Osteocyte (in vitro differentiated cells): Measurements from ENCODE around the gene ESRRG. TPM values are rescaled to one million over a fixed set of nuclear protein-coding genes. Genes with fewer than 3 reads are reported as not detected.

Experiments used
- DNase-seq: peaks from one replicate; pipeline ENCODE4 v3.0.0; 2021; ENCODE audit warnings: mixed read lengths; ENCODE audit not compliant: unreplicated experiment; ENCODE audit errors: extremely low spot score
- H3K27ac Mint-ChIP-seq: one replicate; pipeline ENCODE4 v1.8.0; 2021; ENCODE audit warnings: mild to moderate bottlenecking, mixed read lengths; ENCODE audit not compliant: unreplicated experiment
- H3K27me3 Mint-ChIP-seq: one replicate; pipeline ENCODE4 v1.8.0; 2021; ENCODE audit warnings: mixed read lengths; ENCODE audit not compliant: unreplicated experiment
- H3K36me3 Mint-ChIP-seq: one replicate; pipeline ENCODE4 v1.8.0; 2021; ENCODE audit warnings: mixed read lengths; ENCODE audit not compliant: unreplicated experiment
- H3K4me1 Mint-ChIP-seq: one replicate; pipeline ENCODE4 v1.8.0; 2021; ENCODE audit warnings: mixed read lengths; ENCODE audit not compliant: unreplicated experiment
- H3K4me3 Mint-ChIP-seq: one replicate; pipeline ENCODE4 v1.8.0; 2021; ENCODE audit warnings: mild to moderate bottlenecking, moderate library complexity, mixed read lengths; ENCODE audit not compliant: unreplicated experiment
- H3K9me3 Mint-ChIP-seq: one replicate; pipeline ENCODE4 v1.8.0; 2021; ENCODE audit warnings: mixed read lengths; ENCODE audit not compliant: unreplicated experiment
- total RNA-seq: library from RNA; stranded (reverse); gene quantifications from 2 replicates; pipeline ENCODE4 v1.2.1, GENCODE V29; 2021
- TF ChIP-seq, protein P1 (sequence below): fragments of 200-600 bp; sonication (generic); IDR thresholded peaks from 2 replicates; pipeline ENCODE4 v1.5.0; 2021; ENCODE audit warnings: antibody characterized with exemption, mild to moderate bottlenecking, moderate library complexity

Gene ESRRG
- total RNA-seq, 1 donor from 2014 or later = not detected

DNA sequence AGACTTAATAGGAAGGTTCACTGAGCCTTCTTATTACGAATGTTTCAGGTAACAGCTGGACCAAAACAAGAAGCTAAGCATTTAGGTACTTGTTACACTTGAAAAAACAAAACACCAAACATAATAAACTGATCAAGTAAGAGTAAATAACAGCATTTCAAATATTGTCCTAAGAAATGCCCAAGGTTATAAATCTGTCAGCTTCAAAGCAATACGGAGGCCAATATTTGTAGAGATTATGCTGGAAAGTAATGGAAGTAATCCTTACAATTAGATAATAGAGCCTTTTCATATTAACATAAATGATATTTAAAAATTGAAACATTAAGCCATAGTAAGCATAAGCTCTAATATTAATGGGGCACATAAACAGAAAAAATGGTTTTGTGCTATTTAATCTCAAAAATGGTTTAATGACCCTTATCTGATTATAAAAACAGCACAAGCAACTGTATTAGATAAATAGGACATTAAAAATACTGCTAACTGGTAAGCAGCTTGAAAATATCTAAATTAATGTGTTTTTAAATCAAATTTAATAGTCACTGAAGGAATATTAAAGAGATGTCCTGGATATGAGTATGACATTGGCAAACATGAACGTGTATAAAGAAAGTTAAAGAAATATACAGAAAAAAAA is 256.9 kb downstream of the ESRRG start:
- H3K4me1 Mint-ChIP-seq = peaks cover 26% of the 10 kb centered on the region
- DNase-seq = no peak
- H3K36me3 Mint-ChIP-seq = no peaks in the 10 kb centered on the region
- H3K27me3 Mint-ChIP-seq = no peaks in the 10 kb centered on the region
- TF ChIP-seq, protein P1, sequence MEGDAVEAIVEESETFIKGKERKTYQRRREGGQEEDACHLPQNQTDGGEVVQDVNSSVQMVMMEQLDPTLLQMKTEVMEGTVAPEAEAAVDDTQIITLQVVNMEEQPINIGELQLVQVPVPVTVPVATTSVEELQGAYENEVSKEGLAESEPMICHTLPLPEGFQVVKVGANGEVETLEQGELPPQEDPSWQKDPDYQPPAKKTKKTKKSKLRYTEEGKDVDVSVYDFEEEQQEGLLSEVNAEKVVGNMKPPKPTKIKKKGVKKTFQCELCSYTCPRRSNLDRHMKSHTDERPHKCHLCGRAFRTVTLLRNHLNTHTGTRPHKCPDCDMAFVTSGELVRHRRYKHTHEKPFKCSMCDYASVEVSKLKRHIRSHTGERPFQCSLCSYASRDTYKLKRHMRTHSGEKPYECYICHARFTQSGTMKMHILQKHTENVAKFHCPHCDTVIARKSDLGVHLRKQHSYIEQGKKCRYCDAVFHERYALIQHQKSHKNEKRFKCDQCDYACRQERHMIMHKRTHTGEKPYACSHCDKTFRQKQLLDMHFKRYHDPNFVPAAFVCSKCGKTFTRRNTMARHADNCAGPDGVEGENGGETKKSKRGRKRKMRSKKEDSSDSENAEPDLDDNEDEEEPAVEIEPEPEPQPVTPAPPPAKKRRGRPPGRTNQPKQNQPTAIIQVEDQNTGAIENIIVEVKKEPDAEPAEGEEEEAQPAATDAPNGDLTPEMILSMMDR = no peak
- H3K27ac Mint-ChIP-seq = no peak overlapping the region
- no peaks in the 10 kb centered on the region for H3K9me3 Mint-ChIP-seq
- H3K4me3 Mint-ChIP-seq = no peak overlapping the region

DNA sequence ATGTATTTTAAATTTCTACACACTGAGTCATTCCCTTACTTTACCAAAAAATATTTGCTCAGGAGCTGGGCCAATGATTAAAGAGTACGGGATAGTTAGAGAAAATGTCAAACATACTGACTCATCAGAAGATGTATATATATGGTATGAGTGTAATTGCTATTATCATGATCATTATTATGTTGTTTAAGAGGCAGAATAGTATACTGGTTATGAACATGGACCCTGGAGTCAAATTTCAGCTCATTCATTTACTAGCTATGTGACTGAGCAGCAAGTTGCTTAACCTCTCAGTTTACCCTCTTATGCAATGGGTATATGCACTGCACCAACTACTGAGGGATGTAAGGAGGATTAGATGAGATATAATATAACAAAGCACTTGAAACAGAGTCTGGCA is 258.7 kb downstream of the ESRRG start:
- H3K4me3 Mint-ChIP-seq = no peak overlapping the region
- H3K36me3 Mint-ChIP-seq = no peaks in the 10 kb centered on the region
- TF ChIP-seq, protein P1 = no peak
- no peaks in the 10 kb centered on the region for H3K9me3 Mint-ChIP-seq
- no peak overlapping the region for H3K27ac Mint-ChIP-seq
- H3K4me1 Mint-ChIP-seq = peaks cover 27% of the 10 kb centered on the region
- no peaks in the 10 kb centered on the region for H3K27me3 Mint-ChIP-seq
- DNase-seq = no peak

DNA sequence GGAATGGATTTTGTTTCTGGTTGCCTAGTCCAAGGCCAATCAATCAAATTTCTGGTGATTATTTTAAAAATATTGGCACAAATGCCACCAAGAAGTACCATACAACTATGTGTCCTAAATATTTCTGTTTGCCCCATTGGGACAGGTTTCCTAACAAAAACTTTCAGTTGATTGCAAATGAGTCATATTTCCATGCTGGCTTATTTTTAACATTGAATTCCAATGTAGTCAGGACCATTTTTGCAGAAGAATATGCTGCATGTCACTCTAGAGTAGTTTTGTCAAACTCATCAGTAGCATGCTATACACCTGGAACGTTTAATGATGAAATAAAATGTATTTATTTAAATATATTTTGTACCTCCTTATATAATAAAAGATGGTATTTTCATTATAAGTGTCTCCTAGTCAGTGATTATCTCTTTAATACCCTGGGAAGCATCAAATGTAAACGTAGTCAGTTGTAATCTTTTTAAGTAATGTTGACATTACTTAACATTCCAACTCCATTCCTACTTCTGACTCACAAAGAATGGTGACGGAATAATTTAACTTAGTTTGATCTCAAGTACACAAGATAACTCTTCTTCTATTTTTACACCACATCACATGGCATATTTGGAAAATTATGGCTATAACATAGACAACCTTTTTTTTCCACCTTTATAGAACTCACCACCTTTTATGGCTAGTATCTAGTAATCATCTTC is 261.0 kb downstream of the ESRRG start:
- Mint-ChIP-seq H3K36me3 (no peaks in the 10 kb centered on the region), H3K27me3 (no peaks in the 10 kb centered on the region), H3K9me3 (no peaks in the 10 kb centered on the region), H3K4me3 (no peak overlapping the region), H3K27ac (no peak overlapping the region), H3K4me1 (peaks cover 38% of the 10 kb centered on the region)
- TF ChIP-seq, protein P1 = no peak
- no peak for DNase-seq

DNA sequence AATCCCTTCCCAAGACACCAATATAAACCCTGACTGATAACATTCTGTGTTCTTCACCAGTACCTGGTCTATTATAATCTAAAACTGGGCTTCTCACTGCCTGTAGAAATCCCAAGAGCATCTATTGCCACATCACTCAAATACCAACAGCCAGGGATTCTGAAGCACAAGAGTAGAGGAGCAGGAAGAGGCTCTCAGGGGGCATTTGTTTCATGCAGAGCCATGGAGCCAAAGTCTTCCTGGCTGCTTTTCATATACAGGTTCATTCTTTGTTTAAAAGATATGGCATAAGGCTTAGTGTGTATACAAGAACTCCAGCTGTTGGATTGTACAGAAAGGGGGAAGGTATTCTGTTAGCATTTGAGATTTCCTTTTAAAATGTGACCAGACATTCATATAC is 261.8 kb downstream of the ESRRG start:
- no peak overlapping the region for H3K4me3 Mint-ChIP-seq
- peaks cover 45% of the 10 kb centered on the region for H3K4me1 Mint-ChIP-seq
- H3K9me3 Mint-ChIP-seq = no peaks in the 10 kb centered on the region
- no peak overlapping the region for H3K27ac Mint-ChIP-seq
- H3K36me3 Mint-ChIP-seq = no peaks in the 10 kb centered on the region
- H3K27me3 Mint-ChIP-seq = no peaks in the 10 kb centered on the region
- no peak for DNase-seq
- TF ChIP-seq, protein P1 = no peak

DNA sequence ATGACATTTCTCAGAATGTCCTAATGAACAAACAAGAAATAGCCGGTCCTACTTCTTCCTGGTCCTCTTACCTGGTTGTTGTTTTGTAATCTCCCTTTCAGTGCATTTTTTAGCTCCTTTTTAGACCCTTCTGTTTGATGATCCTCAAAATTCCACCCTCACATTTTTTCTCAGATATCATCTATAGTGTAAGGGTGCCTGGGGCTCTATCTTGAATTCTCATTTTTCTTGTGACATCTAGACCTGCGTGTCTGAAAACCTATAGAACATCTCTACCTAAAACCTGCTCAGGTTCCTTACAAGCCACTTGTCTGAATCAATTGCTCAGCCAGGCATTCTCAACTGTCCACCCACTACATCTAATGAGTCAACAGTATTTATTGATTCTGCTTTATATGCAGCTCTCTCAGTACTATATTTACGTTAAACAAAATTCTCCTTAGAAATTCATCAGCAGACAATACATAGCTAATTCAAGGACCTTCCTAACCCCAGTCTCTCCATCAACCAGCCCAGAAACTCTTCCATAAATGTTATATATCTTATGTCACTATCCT is 263.5 kb downstream of the ESRRG start:
- TF ChIP-seq, protein P1 = no peak
- no peaks in the 10 kb centered on the region for H3K9me3 Mint-ChIP-seq
- no peaks in the 10 kb centered on the region for H3K27me3 Mint-ChIP-seq
- no peak for DNase-seq
- no peak overlapping the region for H3K4me3 Mint-ChIP-seq
- H3K4me1 Mint-ChIP-seq = peaks cover 53% of the 10 kb centered on the region
- H3K27ac Mint-ChIP-seq = no peak overlapping the region
- no peaks in the 10 kb centered on the region for H3K36me3 Mint-ChIP-seq
